H54 (cell line): Measurements from ENCODE around the gene RCAN2.

Source experiments
- DNase-seq: peaks from one replicate; pipeline ENCODE4 v3.0.0; 2011; ENCODE audit warnings: low spot score, mixed read lengths; ENCODE audit not compliant: insufficient read length
- FAIRE-seq: peaks from 3 replicates; lab custom pipeline; 2011; peaks lifted over from hg19 to GRCh38; lab: Jason Lieb, UNC
- POLR2A ChIP-seq: IDR thresholded peaks from 2 replicates; pipeline ENCODE4 v1.6.1; 2011; ENCODE audit warnings: low read depth, mild to moderate bottlenecking, low read length

RCAN2 gene

GRCh38 chr6:46507426-46507825 is 16.2 kb upstream of the RCAN2 start:
- no peak for TF ChIP-seq POLR2A
- FAIRE-seq (no peak), DNase-seq (no peak)

DNA sequence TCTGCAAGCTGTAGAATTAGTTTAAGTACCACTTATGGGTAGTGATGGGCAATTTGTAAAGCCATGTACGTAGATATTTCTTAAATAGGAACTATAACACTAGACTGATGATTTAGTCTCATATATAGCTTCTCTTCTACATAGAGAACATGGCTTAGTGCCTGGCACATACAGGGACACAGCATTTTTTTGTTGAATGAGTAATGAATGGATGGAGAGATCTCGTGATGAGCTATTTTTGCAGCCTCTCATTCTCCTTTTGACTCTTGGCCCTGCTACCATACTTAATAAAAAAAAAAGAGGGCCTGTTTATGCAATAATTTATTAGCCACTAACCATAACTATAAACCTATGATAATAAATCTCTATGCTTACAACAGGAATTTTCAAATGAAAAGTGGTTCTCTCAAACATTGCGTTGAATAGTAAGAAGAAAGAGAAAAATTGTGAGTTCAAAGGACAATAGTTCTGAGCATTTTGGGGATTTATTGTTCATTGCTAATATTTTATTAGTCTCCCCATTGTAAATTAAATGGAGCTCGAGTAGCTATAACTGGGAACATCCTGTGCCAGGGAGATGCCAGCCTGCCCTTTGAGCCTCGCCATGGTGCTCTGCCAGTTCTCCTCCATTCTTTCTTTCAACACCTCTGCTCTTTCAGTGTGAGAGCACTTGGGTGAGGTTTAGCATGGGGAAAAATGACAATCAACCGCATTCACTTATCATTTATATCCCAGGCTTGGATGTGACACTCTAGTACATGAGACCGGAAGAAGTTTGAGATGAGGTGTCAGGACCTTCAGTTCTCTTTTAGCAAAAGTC is 14.7 kb upstream of the RCAN2 start:
- DNase-seq: no peak
- no peak for FAIRE-seq
- TF ChIP-seq POLR2A: no peak

- FAIRE-seq: no peak
- no peak for TF ChIP-seq POLR2A
- no peak for DNase-seq
These were observed 13.0 kb upstream of the RCAN2 start for GRCh38 chr6:46504242-46504641.

- DNase-seq (no peak), FAIRE-seq (no peak)
- no peak for TF ChIP-seq POLR2A
These were observed 11.4 kb upstream of the RCAN2 start for GRCh38 chr6:46502486-46503119.

- TF ChIP-seq POLR2A: no peak
- no peak for FAIRE-seq
- DNase-seq: no peak
These were observed 10.2 kb upstream of the RCAN2 start for GRCh38 chr6:46501136-46502089.

DNA sequence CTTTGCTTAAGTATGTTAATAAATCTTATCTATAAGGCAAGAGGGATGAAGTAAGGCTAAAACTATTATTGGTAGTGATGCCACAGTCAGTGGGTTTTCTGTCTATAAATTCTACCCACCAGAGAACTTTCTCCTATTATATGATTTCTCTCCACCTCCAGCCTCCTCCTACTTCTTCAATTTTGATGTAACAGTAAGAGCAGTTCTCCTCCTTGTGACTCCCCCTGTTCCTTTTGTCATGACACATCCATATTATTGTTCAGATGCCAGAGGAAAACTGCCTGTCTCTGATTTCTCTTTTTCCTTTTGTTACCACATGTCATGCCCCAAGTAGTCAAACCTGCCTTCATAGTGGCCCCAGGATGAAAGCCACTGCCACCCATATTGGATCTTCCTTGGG is 9.1 kb upstream of the RCAN2 start:
- TF ChIP-seq POLR2A: no peak
- FAIRE-seq (no peak), DNase-seq (no peak)

DNA sequence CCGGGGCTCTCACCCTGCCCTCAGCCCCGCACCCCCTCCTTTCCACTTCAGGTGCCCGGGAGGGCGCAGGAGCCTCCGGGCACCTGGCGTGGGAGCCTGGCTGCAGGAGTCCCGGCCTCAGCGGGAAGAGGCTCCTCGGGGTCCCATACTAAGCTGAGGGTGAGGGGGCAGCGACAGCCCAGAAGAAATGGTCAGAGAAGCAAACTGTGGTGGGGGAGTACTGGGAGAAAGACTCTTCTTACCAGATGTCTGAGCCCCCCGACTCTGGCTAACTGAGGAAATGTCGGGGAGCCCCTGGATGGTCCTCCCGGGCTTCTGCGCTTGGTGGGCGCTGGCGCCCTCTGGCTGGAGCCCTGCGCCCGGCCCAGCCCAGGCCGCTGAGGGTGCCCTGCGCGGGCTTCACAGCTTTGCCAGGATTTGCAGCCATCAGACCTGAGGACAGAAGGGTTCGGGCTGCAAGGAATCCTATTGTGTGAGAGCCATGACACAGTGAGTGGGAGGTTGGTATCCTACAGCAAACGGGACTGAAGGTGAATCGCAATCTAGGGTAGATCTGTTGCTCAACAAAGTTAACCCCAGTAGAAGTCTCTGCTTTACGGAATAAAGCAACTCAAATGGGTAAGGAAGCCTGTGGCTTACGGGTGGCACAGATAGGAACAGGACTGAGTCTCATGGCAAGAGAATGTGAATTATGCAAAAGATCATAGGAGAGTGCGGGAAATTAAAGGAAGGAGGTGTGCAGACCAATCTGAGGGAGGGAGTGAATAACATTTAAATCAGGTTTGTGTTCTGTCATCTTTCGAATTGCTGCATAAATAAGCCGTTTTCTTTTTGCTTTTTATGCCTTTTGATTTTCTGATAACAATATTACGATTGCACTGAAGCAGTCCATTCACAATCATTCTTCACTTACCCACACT is 639 bp upstream of the RCAN2 start:
- TF ChIP-seq POLR2A: no peak
- DNase-seq (no peak), FAIRE-seq (no peak)

- no peak for TF ChIP-seq POLR2A
- FAIRE-seq (no peak), DNase-seq (no peak)
These were observed 636 bp downstream of the RCAN2 start for GRCh38 chr6:46490425-46491200.

DNA sequence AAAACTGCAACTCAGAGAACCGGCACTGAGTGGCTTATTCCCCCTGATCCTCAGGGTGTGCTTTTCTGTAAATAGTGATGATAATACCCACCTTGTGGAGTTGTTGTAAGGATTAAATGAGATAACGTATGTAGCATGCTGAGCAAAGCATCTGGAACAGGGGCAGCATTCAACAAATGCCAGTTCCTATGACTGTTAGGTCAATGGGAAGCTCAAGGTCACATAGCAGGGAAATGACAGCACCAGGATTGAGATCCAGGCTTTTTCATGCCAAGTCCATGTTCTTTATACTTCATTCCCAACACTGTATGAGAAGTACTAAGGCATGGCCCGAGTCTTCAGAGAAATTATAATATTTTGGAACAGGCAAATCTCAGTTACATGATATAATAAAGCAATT is 5.1 kb downstream of the RCAN2 start:
- FAIRE-seq: no peak
- no peak for DNase-seq
- no peak for TF ChIP-seq POLR2A

DNA sequence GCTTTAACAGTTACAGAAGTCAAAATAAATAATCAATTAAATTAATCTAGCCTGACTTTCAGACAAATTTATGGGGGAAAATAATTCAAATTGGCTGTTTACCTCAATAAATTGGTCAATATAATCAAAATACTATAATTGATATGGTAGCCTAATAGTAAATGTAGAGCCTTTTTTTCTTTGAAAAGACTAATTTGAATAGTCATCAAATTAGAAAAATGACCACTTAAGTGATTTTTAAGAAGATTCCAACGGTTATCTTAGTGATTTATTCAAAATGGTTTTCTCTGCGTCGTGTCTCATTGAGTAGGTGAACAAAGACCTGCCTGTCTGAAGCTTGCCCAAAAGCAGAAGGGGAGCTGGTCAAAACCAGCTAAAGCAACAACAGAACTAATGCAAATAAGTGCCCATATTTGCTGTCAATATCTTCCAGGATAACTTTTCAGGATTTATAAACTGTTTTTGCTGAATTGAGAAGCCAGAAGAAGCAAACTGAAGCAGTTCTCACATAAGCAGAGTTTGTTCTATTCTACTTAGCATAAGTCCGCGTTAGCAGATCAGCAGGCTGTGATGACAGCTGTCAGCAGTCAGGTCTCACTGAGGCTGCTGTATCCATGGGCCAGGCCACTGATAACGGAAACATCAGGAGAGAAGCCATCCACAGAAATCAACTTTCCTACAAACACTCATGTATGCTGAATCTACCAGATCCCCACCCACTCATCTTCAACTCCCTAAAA is 7.0 kb downstream of the RCAN2 start:
- TF ChIP-seq POLR2A: no peak
- FAIRE-seq (no peak), DNase-seq (no peak)

GRCh38 chr6:46476301-46476700 is 14.9 kb downstream of the RCAN2 start:
- DNase-seq: no peak
- FAIRE-seq: no peak
- no peak for TF ChIP-seq POLR2A

DNA sequence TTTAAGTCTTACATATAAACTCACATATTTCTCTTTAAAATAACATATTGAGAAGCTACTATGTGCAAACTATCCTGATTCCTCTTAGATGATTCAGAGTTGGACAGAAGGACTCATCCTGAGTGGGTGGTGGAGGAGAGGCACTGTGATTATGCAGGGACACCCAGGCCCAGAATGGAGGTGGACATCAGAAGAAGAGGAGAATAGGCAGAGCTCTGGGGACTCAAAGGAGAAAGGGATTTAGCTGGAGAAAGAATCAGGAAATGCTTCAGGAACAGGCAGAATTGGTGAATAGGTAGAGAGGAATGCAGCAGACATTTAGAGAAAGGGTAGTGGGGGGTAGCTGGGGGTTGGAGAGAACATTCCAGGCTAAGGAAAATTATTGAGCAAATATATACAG is 17.4 kb downstream of the RCAN2 start:
- DNase-seq: no peak
- TF ChIP-seq POLR2A: no peak
- FAIRE-seq: no peak
